WI38 (cell line): ENCODE results near the gene PMVK.

ENCODE experiments used
- H3K4me3 ChIP-seq: 2 replicates; pipeline ENCODE4 v1.5.1; 2011; ENCODE audit warnings: low read depth, mild to moderate bottlenecking, control low read depth, low read length
- TF ChIP-seq, protein P1 (sequence below): IDR thresholded peaks from 2 replicates; pipeline ENCODE4 v1.5.1; 2012; ENCODE audit warnings: low read depth, mild to moderate bottlenecking, control low read depth, low read length

PMVK gene

DNA sequence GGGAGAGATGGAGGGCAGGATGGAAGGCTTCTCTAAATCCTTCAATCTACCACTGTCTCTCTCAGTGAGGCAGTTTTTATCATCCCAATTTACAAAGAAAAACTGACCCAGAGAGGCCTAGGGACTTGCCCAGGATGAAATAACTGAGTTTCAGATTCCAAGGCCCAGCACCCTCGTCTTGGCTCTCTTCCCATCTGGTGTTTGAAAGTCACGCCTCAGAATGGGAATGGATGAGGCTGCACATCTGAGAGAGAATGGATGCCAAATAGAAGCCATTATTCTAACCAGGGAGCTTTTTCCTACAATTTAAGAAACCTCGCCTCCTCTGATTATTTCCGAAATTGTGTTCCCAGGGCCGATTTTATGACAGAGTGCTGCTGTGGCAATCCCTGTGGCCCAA lies 55.8 kb downstream of the PMVK start:
- no peak overlapping the region for H3K4me3 ChIP-seq
- TF ChIP-seq, protein P1, sequence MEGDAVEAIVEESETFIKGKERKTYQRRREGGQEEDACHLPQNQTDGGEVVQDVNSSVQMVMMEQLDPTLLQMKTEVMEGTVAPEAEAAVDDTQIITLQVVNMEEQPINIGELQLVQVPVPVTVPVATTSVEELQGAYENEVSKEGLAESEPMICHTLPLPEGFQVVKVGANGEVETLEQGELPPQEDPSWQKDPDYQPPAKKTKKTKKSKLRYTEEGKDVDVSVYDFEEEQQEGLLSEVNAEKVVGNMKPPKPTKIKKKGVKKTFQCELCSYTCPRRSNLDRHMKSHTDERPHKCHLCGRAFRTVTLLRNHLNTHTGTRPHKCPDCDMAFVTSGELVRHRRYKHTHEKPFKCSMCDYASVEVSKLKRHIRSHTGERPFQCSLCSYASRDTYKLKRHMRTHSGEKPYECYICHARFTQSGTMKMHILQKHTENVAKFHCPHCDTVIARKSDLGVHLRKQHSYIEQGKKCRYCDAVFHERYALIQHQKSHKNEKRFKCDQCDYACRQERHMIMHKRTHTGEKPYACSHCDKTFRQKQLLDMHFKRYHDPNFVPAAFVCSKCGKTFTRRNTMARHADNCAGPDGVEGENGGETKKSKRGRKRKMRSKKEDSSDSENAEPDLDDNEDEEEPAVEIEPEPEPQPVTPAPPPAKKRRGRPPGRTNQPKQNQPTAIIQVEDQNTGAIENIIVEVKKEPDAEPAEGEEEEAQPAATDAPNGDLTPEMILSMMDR: no peak

DNA sequence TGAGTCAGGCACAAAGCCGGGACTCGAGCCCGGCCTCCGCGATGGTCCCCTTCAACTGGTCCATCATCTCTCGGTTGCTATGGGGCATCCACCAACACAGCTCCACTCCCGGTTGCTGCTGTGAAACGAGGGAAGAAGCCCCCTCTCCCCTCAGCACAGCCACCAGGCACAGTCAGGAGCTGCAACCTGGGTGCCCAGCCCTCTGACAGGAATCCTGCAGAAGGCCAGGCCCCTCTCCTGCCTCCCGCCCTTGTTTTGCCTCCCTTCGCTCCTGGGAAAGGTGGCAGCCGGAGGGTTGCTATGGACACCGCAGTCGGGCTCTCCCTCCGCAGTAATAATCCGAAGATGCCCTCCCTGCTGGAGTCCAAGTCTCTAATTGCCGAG lies 57.5 kb downstream of the PMVK start:
- TF ChIP-seq, protein P1: no peak
- H3K4me3 ChIP-seq: no peak overlapping the region

DNA sequence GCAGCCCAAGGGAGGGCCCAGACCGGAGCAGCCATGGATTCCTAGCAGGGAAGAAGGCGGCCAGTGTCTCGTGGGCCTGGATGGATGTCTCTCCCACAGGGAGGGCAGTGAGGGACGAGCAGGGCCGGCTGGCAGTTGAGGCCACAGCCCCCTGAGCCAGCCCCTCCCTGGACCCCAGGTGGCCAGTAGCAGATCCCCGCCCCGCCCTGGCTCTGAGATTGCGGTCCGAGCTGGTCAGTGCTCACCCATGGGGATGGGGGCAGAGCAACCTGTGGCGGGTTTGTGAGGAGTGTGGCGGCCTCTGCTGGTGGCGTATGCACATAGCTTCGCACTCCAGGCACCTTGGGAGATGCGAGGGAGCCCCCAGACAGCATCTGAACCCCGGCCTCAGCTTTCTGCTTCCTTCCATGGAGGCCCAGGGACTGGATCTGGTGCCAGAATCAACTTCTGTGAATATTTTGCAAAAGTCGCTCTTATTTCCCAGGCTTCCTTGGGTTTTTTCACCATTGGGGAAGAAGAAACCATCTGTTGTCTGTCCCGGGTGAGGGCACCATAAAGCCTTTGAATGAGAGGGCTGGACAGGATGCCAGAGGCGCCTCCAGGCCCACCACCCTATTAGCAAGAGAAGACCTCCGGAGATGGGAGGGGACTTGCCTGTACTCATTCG lies 58.0 kb downstream of the PMVK start:
- TF ChIP-seq, protein P1: peak; percentile 71

DNA sequence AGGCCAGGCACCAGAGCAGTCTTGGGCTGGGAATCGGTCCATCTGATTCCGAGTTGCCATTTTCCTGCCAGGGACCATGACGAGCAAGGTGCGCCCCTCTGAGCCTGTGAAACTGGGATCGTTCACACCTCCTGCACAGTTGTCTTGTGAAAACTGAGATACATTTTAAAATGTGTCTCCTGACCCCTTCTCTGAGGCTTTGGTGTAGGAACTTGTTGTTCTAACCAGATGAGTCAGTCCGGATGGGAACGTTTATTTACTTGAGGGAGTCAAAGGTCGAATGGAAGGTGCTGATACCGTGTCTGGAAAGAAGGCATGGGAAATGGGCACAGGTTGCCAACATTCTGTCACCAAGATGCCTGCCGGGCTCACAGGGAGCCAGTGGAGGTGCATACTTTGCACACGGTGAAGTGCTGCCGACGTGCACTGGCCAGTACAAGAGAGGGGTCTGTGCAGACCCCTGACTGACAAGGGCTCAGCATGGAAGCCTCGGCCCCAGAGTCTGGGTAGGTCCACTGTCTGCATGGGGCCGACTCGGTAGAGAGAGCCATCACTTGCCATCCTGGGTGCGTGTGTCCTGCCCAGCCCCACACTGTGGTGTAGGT lies 59.0 kb downstream of the PMVK start:
- no peak overlapping the region for H3K4me3 ChIP-seq
- TF ChIP-seq, protein P1: no peak

More for the DNA sequence above, 58.0 kb downstream of the PMVK start:
- H3K4me3 ChIP-seq: no peak overlapping the region

DNA sequence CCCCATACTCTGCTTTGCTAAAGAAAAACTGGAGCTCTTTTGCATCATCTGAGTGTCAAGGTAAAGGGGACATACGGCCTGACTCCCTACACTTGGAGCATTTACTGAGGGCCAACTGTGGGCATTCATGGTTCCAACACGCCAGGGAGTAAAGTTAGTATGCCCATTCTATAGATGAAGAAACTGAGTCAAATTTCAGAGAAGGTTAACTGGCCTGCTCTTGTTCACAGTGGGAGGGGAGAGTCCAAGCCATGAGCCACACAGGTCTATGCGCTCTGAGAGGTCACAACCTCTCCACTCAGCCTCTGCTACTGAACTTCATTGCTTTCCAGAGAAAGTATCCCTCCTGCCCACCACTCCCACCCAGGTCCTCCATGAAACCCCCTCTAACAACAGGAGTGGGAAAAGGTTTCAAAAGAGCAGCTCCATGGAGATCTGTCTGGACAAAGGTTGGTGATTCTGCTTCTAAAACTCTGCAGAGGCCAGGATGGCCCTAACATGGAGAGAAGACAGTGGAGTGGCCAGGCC lies 59.6 kb downstream of the PMVK start:
- H3K4me3 ChIP-seq: no peak overlapping the region
- TF ChIP-seq, protein P1: no peak
